ENCODE measurements around the gene ASGR1. TPM values are rescaled to one million over a fixed set of nuclear protein-coding genes. Genes with fewer than 3 reads are reported as not detected.
"Not testable (repeated sequence)": the region's sequence is repeated elsewhere in the genome, so short reads cannot be mapped to it uniquely, and the experiment has no call there.

The ASGR1 gene
- total RNA-seq, 1 experiment from 2014 or later, result 6.1 TPM

DNA sequence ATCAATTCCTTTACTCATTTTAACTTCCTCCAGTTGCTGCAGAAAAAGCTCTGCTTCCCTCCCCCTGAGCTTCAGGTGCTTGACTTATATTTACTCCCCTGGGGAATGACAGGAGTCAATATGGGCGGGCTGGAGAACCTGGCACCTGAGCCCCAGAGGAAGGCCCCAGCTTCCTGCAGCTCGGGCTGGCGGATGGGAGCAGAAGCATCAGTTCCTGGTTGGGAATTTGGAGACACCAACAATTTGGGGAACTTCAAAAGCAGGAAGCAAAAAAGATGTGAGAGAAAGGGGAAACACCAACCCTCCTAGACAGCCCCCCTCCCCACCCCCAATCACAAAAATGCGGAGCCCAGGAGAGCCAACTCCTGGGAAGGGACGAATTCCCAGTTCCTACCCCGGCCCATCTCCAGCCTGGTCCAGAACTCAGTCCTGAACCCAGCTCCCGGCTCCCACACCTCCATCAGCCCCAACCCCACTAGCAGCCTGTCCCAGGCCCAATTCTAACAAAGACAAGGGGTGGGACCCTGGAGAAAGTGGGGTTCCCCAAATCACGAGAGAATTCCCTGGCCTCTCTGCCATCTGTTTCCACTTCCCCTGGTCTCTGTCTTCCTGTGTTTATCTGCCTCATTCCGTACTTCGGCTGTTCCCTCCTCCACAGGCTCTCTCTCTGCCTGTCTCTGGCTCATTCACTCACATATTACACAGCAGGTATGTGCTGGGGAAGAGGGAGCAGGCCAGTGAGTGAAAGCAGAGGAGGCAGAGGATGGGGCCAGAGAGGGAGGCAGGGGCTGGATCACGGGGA is 48.3 kb downstream of the ASGR1 start:
- POLR2A ChIA-PET (ENCODE audit: low non-redundant PET), result no interaction called here
- H3K9me3 ChIP-seq (ENCODE audit: low read depth, low read length, poor library complexity, severe bottlenecking), result no peaks in the 10 kb centered on the region
- H3K4me1 ChIP-seq (ENCODE audit: insufficient read depth, low read length, poor library complexity, severe bottlenecking), result peaks cover 21% of the 10 kb centered on the region
- BruUV-seq (replicated peaks), result no TSS peak
- CTCF ChIA-PET, result interaction anchor here (0.6 kb wide), 2 partner anchors 81 to 127 kb away, joined by 3 to 12 read pairs; no protein-coding TSS in a partner anchor
- no peaks in the 10 kb centered on the region for H3K27me3 ChIP-seq (replicated peaks; ENCODE audit: insufficient read depth, low read depth, low read length, poor library complexity)
- no peak overlapping the region for H3K4me3 ChIP-seq (ENCODE audit: low read depth, low read length, poor library complexity, severe bottlenecking)
- no peaks in the 10 kb centered on the region for H3K36me3 ChIP-seq (ENCODE audit: insufficient read depth, low read length, poor library complexity, severe bottlenecking)
- TF ChIP-seq, protein P1, sequence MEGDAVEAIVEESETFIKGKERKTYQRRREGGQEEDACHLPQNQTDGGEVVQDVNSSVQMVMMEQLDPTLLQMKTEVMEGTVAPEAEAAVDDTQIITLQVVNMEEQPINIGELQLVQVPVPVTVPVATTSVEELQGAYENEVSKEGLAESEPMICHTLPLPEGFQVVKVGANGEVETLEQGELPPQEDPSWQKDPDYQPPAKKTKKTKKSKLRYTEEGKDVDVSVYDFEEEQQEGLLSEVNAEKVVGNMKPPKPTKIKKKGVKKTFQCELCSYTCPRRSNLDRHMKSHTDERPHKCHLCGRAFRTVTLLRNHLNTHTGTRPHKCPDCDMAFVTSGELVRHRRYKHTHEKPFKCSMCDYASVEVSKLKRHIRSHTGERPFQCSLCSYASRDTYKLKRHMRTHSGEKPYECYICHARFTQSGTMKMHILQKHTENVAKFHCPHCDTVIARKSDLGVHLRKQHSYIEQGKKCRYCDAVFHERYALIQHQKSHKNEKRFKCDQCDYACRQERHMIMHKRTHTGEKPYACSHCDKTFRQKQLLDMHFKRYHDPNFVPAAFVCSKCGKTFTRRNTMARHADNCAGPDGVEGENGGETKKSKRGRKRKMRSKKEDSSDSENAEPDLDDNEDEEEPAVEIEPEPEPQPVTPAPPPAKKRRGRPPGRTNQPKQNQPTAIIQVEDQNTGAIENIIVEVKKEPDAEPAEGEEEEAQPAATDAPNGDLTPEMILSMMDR (conservative IDR thresholded peaks at IDR 0.05; ENCODE audit: low read depth, low read length), result no peak
- TF ChIP-seq EZH2 (IDR thresholded peaks at IDR 0.05; ENCODE audit: borderline replicate concordance, low read depth, low read length, poor library complexity, severe bottlenecking), result no peak
- DNase-seq (ENCODE audit: low spot score), result no peak
- peak overlapping the region; percentile 35 for H3K27ac ChIP-seq (ENCODE audit: low read depth, low read length, poor library complexity, severe bottlenecking)
- intact Hi-C loops (cut with micrococcal nuclease; ENCODE audit: unreplicated experiment), result no loop called here

DNA sequence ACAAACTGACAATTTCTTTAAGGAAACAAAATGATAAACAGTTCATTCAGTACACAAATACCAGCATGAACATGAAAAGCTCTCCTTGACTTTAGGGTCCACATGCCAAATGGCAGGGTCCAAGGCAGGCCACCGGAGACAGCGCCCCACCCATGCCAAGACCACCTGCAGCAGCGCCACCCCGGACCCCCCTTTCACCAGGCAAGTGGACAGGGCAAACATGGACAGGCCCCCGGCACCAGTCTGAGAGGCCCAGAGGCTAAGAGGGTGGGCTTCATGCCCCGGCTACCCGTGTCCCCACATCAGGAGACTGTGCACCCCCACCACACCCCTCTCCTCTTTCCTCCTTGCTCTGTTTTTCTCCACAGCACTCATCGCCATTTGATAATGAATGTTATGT is 49.9 kb downstream of the ASGR1 start:
- no peak for DNase-seq (ENCODE audit: low spot score)
- intact Hi-C loops (cut with micrococcal nuclease; ENCODE audit: unreplicated experiment), result no loop called here
- Histone ChIP-seq H3K9me3 (ENCODE audit: low read depth, low read length, poor library complexity, severe bottlenecking) (no peaks in the 10 kb centered on the region), H3K27ac (ENCODE audit: low read depth, low read length, poor library complexity, severe bottlenecking) (no peak overlapping the region), H3K4me1 (ENCODE audit: insufficient read depth, low read length, poor library complexity, severe bottlenecking) (peaks cover 21% of the 10 kb centered on the region), H3K4me3 (ENCODE audit: low read depth, low read length, poor library complexity, severe bottlenecking) (no peak overlapping the region), H3K36me3 (ENCODE audit: insufficient read depth, low read length, poor library complexity, severe bottlenecking) (no peaks in the 10 kb centered on the region), H3K27me3 (replicated peaks; ENCODE audit: insufficient read depth, low read depth, low read length, poor library complexity) (no peaks in the 10 kb centered on the region)
- TF ChIP-seq, protein P1 (conservative IDR thresholded peaks at IDR 0.05; ENCODE audit: low read depth, low read length), result no peak
- no peak for TF ChIP-seq EZH2 (IDR thresholded peaks at IDR 0.05; ENCODE audit: borderline replicate concordance, low read depth, low read length, poor library complexity, severe bottlenecking)
- no TSS peak for BruUV-seq (replicated peaks)
- ChIA-PET CTCF (no interaction called here), POLR2A (ENCODE audit: low non-redundant PET) (no interaction called here)

DNA sequence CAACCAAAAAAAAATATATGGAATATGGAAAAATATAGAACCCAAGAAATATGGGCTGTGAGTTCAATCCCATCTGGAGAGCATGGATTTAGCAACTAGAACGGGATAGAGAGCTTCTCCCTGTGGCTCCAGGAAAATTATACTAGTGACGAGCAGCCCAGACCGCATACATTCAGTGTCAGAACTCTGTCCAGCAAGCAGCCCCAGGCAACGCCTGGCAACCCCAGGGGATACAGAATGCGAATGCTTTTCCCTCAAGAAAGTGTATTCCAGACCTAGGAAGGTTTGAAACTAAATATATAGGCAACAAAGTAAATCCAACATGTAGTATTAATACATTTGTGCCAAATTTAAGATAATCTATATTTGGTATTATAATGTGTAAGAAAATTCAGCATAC is 51.0 kb downstream of the ASGR1 start:
- CTCF ChIA-PET, result no interaction called here
- Histone ChIP-seq H3K27ac (ENCODE audit: low read depth, low read length, poor library complexity, severe bottlenecking) (no peak overlapping the region), H3K27me3 (replicated peaks; ENCODE audit: insufficient read depth, low read depth, low read length, poor library complexity) (no peaks in the 10 kb centered on the region), H3K36me3 (ENCODE audit: insufficient read depth, low read length, poor library complexity, severe bottlenecking) (no peaks in the 10 kb centered on the region), H3K4me3 (ENCODE audit: low read depth, low read length, poor library complexity, severe bottlenecking) (no peak overlapping the region), H3K9me3 (ENCODE audit: low read depth, low read length, poor library complexity, severe bottlenecking) (no peaks in the 10 kb centered on the region), H3K4me1 (ENCODE audit: insufficient read depth, low read length, poor library complexity, severe bottlenecking) (peaks cover 13% of the 10 kb centered on the region)
- DNase-seq (ENCODE audit: low spot score), result no peak
- BruUV-seq (replicated peaks), result no TSS peak
- POLR2A ChIA-PET (ENCODE audit: low non-redundant PET), result no interaction called here
- no peak for TF ChIP-seq EZH2 (IDR thresholded peaks at IDR 0.05; ENCODE audit: borderline replicate concordance, low read depth, low read length, poor library complexity, severe bottlenecking)
- TF ChIP-seq, protein P1 (conservative IDR thresholded peaks at IDR 0.05; ENCODE audit: low read depth, low read length), result no peak
- intact Hi-C loops (cut with micrococcal nuclease; ENCODE audit: unreplicated experiment), result no loop called here

DNA sequence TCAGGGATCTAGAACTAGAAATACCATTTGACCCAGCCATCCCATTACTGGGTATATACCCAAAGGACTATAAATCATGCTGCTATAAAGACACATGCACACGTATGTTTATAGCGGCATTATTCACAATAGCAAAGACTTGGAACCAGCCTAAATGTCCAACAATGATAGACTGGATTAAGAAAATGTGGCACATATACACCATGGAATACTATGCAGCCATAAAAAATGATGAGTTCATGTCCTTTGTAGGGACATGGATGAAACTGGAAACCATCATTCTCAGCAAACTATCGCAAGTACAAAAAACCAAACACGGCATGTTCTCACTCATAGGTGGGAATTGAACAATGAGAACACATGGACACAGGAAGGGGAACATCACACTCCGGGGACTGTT is 51.7 kb downstream of the ASGR1 start:
- H3K4me1 ChIP-seq (ENCODE audit: insufficient read depth, low read length, poor library complexity, severe bottlenecking); H3K27ac ChIP-seq (ENCODE audit: low read depth, low read length, poor library complexity, severe bottlenecking); POLR2A ChIA-PET (ENCODE audit: low non-redundant PET); intact Hi-C loops (cut with micrococcal nuclease; ENCODE audit: unreplicated experiment); H3K36me3 ChIP-seq (ENCODE audit: insufficient read depth, low read length, poor library complexity, severe bottlenecking); BruUV-seq (replicated peaks); H3K9me3 ChIP-seq (ENCODE audit: low read depth, low read length, poor library complexity, severe bottlenecking); CTCF ChIA-PET; DNase-seq (ENCODE audit: low spot score); H3K4me3 ChIP-seq (ENCODE audit: low read depth, low read length, poor library complexity, severe bottlenecking); H3K27me3 ChIP-seq (replicated peaks; ENCODE audit: insufficient read depth, low read depth, low read length, poor library complexity): not testable (repeated sequence)

DNA sequence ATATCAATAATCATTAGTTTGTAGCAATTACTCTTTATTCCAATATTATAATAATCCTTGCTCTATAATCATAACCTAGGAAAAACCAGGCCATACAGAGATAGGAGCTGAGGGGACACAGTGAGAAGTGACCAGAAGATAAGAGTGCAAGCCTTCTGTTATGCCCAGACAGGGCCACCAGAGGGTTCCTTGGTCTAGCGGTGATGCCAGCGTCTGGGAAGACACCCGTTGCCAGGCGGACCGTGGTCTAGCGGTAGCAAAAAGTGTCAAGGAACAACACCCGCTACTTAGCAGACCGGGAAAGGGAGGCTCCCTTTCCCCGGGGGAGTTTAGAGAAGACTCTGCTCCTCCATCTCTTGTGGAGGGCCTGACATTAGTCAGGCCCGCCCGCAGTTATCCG is 52.8 kb downstream of the ASGR1 start:
- POLR2A ChIA-PET (ENCODE audit: low non-redundant PET); H3K9me3 ChIP-seq (ENCODE audit: low read depth, low read length, poor library complexity, severe bottlenecking); H3K4me1 ChIP-seq (ENCODE audit: insufficient read depth, low read length, poor library complexity, severe bottlenecking); DNase-seq (ENCODE audit: low spot score); H3K4me3 ChIP-seq (ENCODE audit: low read depth, low read length, poor library complexity, severe bottlenecking); H3K27me3 ChIP-seq (replicated peaks; ENCODE audit: insufficient read depth, low read depth, low read length, poor library complexity); BruUV-seq (replicated peaks); intact Hi-C loops (cut with micrococcal nuclease; ENCODE audit: unreplicated experiment); H3K27ac ChIP-seq (ENCODE audit: low read depth, low read length, poor library complexity, severe bottlenecking); H3K36me3 ChIP-seq (ENCODE audit: insufficient read depth, low read length, poor library complexity, severe bottlenecking): not testable (repeated sequence)
- CTCF ChIA-PET, result interaction anchor here (1.4 kb wide), 1 partner anchor 12 kb away, joined by 3 read pairs; no protein-coding TSS in a partner anchor

Measured in A673 (cell line).